AG04449 (cell line): ENCODE data around the gene CPTP.

ENCODE experiments used
- CTCF ChIA-PET: fragments of 350-600 bp; formaldehyde crosslinking; extraction: SDS; loops from one replicate; lab custom pipeline; 2021; ENCODE audit warnings: antibody characterized with exemption; lab: Yijun Ruan, JAX
- POLR2A ChIA-PET: fragments of 400-600, 350-600 bp; formaldehyde crosslinking; extraction: SDS; loops from one replicate; lab custom pipeline; 2020; ENCODE audit warnings: antibody characterized with exemption, inconsistent platforms; lab: Yijun Ruan, JAX
- DNase-seq: peaks from one replicate; pipeline ENCODE4 v3.0.0-alpha.2; 2010; ENCODE audit warnings: low read depth, low spot score
- H3K4me3 ChIP-seq: 2 replicates; pipeline ENCODE4 v1.5.1; 2011; ENCODE audit warnings: low read depth, mild to moderate bottlenecking, control low read depth, low read length
- CTCF ChIP-seq: IDR thresholded peaks from one replicate; pipeline ENCODE4 v1.5.1; 2011; ENCODE audit warnings: mild to moderate bottlenecking, moderate library complexity, low read length, control low read depth, inconsistent platforms; ENCODE audit not compliant: insufficient read depth; ENCODE audit errors: missing control alignments

CPTP gene

GRCh38 chr1:1291023-1291528, 33.5 kb upstream of the CPTP start:
- ChIA-PET CTCF (interaction anchor here (0.9 to 3.2 kb wide), 14 partner anchors 9 to 308 kb away, joined by 3 to 60 read pairs (median 6); partner anchors contain the start of gene PERM1), POLR2A (interaction anchor here (0.8 to 1.9 kb wide), 2 partner anchors 14 to 66 kb away, joined by 3 to 4 read pairs; no protein-coding TSS in a partner anchor)
- H3K4me3 ChIP-seq, result no peak overlapping the region
- DNase-seq, result no peak
- TF ChIP-seq CTCF, result no peak

- POLR2A ChIA-PET, result interaction anchor here (1.9 kb wide), 1 partner anchor 14 kb away, joined by 4 read pairs; no protein-coding TSS in a partner anchor
- CTCF ChIA-PET, result interaction anchor here (0.9 to 3.2 kb wide), 11 partner anchors 10 to 309 kb away, joined by 3 to 60 read pairs (median 6); partner anchors contain the start of gene PERM1
- H3K4me3 ChIP-seq, result no peak overlapping the region
- DNase-seq, result no peak
- peak; percentile 62 for TF ChIP-seq CTCF
These were observed 32.8 kb upstream of the CPTP start for GRCh38 chr1:1291548-1292441.

GRCh38 chr1:1292442-1292779, 32.2 kb upstream of the CPTP start:
- no peak overlapping the region for H3K4me3 ChIP-seq
- no peak for DNase-seq
- no peak for TF ChIP-seq CTCF
- ChIA-PET CTCF (interaction anchor here (1.1 to 3.2 kb wide), 9 partner anchors 11 to 310 kb away, joined by 3 to 60 read pairs (median 6); partner anchors contain the start of gene PERM1), POLR2A (no interaction called here)

GRCh38 chr1:1292851-1293250, 31.8 kb upstream of the CPTP start:
- no peak for DNase-seq
- H3K4me3 ChIP-seq, result no peak overlapping the region
- POLR2A ChIA-PET, result no interaction called here
- CTCF ChIA-PET, result interaction anchor here (1.5 to 3.2 kb wide), 2 partner anchors 169 to 175 kb away, joined by 3 to 17 read pairs; no protein-coding TSS in a partner anchor
- TF ChIP-seq CTCF, result no peak

GRCh38 chr1:1293263-1294249, 31.0 kb upstream of the CPTP start:
- POLR2A ChIA-PET, result no interaction called here

More at GRCh38 chr1:1293263-1294249, 31.0 kb upstream of the CPTP start:
- CTCF ChIA-PET, result no interaction called here
- no peak for DNase-seq
- no peak overlapping the region for H3K4me3 ChIP-seq
- TF ChIP-seq CTCF, result no peak
